Neural crest cell (in vitro differentiated cells): Measurements from ENCODE around the gene EPHA7. TPM values are rescaled to one million over a fixed set of nuclear protein-coding genes. Genes with fewer than 3 reads are reported as not detected.

ENCODE experiments used
- DNase-seq: peaks from one replicate; pipeline ENCODE4 v3.0.0; 2021; ENCODE audit warnings: low read depth, mixed read lengths, low spot score
- H3K27ac Mint-ChIP-seq: one replicate; pipeline ENCODE4 v1.8.0; 2021; ENCODE audit warnings: mild to moderate bottlenecking, mixed read lengths; ENCODE audit not compliant: unreplicated experiment
- H3K27me3 Mint-ChIP-seq: 2 replicates; pipeline ENCODE4 v1.8.0; 2021; ENCODE audit warnings: low read depth, mild to moderate bottlenecking, mixed read lengths
- H3K36me3 Mint-ChIP-seq: 2 replicates; pipeline ENCODE4 v1.8.0; 2021; ENCODE audit warnings: low read depth, mild to moderate bottlenecking, mixed read lengths
- H3K4me1 Mint-ChIP-seq: 2 replicates; pipeline ENCODE4 v1.8.0; 2021; ENCODE audit warnings: mixed read lengths
- H3K4me3 Mint-ChIP-seq: one replicate; pipeline ENCODE4 v1.8.0; 2021; ENCODE audit warnings: mild to moderate bottlenecking, mixed read lengths
- H3K9me3 Mint-ChIP-seq: 2 replicates; pipeline ENCODE4 v1.8.0; 2021; ENCODE audit warnings: mixed read lengths
- total RNA-seq: library from RNA; stranded (reverse); gene quantifications from 2 replicates; pipeline ENCODE4 v1.2.1, GENCODE V29; 2021
- TF ChIP-seq, protein P1 (sequence below): fragments of 200-600 bp; sonication (generic); conservative IDR thresholded peaks from 2 replicates; pipeline ENCODE4 v1.5.0; 2021; ENCODE audit warnings: antibody characterized with exemption, mild to moderate bottlenecking

EPHA7 gene
- total RNA-seq, 1 donor from 2014 or later: 35.8 TPM

DNA sequence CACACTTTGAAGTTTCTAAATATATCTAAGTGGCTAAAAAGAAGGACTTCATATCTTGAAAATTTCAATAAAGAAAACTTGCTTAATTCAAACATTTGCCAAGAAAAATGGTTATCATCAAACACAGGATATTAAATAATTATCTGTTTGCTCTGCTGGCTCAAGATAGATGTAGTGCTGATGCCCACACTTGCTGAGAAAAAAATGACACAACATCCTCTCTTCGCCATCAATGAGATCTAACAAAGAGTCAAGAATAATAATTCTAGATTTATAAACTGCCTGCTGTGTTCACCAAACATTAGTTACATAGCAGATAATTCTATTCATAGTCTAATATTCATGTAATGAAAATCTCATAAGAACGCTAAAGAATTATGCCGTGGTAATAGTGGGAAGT is 93.6 kb downstream of the EPHA7 start:
- Mint-ChIP-seq H3K36me3 (no peaks in the 10 kb centered on the region), H3K4me1 (no peaks in the 10 kb centered on the region), H3K9me3 (no peaks in the 10 kb centered on the region), H3K27ac (no peak overlapping the region), H3K27me3 (no peaks in the 10 kb centered on the region), H3K4me3 (no peak overlapping the region)
- DNase-seq: no peak
- TF ChIP-seq, protein P1, sequence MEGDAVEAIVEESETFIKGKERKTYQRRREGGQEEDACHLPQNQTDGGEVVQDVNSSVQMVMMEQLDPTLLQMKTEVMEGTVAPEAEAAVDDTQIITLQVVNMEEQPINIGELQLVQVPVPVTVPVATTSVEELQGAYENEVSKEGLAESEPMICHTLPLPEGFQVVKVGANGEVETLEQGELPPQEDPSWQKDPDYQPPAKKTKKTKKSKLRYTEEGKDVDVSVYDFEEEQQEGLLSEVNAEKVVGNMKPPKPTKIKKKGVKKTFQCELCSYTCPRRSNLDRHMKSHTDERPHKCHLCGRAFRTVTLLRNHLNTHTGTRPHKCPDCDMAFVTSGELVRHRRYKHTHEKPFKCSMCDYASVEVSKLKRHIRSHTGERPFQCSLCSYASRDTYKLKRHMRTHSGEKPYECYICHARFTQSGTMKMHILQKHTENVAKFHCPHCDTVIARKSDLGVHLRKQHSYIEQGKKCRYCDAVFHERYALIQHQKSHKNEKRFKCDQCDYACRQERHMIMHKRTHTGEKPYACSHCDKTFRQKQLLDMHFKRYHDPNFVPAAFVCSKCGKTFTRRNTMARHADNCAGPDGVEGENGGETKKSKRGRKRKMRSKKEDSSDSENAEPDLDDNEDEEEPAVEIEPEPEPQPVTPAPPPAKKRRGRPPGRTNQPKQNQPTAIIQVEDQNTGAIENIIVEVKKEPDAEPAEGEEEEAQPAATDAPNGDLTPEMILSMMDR: no peak

- Mint-ChIP-seq H3K27ac (no peak overlapping the region), H3K36me3 (no peaks in the 10 kb centered on the region)
These were observed 95.7 kb downstream of the EPHA7 start for GRCh38 chr6:93323630-93324029.

DNA sequence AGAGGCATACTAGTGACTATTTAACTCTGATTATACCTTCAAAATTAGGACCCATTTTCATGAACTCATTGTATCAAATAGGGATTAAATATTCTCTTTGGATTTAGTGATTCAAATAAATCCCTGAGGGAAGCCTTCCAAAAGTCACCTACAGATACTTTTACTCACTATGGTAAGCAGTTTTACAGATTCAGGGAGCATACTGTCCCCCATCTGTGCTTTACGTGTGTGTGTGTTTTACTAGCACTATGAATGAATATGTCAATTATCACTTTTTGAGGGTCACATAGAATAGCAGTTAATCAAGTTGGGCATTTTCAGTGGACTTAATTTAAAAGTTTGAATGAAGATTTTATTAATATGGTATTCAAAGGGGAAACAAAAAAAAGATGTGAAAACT is 96.7 kb downstream of the EPHA7 start:
- Mint-ChIP-seq H3K27ac (no peak overlapping the region), H3K4me1 (peaks cover 6% of the 10 kb centered on the region), H3K36me3 (no peaks in the 10 kb centered on the region), H3K27me3 (no peaks in the 10 kb centered on the region), H3K4me3 (no peak overlapping the region), H3K9me3 (no peaks in the 10 kb centered on the region)
- no peak for DNase-seq
- TF ChIP-seq, protein P1: no peak

More at GRCh38 chr6:93323630-93324029, 95.7 kb downstream of the EPHA7 start:
- Mint-ChIP-seq H3K9me3 (no peaks in the 10 kb centered on the region), H3K4me3 (no peak overlapping the region), H3K27me3 (no peaks in the 10 kb centered on the region), H3K4me1 (peaks cover 6% of the 10 kb centered on the region)
- TF ChIP-seq, protein P1: no peak
- no peak for DNase-seq

GRCh38 chr6:93319304-93319703 is 100.1 kb downstream of the EPHA7 start:
- DNase-seq: no peak
- Mint-ChIP-seq H3K4me1 (peaks cover 6% of the 10 kb centered on the region), H3K27ac (peak overlapping the region; percentile 12)

DNA sequence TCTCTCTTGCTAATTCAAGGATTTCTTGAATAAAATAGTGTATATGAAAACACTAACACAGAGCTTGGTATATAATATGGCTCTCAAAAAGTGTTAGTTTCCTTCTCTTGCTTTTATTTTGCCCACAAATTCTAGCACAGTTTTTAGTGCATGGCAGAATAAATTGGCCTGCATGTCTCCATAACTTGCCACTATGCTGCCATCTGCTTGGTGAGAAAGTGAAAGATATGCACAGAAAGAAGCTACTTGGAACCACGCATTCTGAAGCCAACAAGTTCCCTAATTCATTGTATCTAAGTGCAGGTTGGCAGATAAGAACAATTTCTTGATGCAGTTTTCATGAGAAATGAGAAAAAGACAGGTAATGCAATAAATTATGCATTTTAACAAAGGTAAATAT is 101.2 kb downstream of the EPHA7 start:
- no peak for DNase-seq
- no peaks in the 10 kb centered on the region for H3K9me3 Mint-ChIP-seq
- no peaks in the 10 kb centered on the region for H3K36me3 Mint-ChIP-seq
- no peaks in the 10 kb centered on the region for H3K27me3 Mint-ChIP-seq
- TF ChIP-seq, protein P1: no peak
- H3K4me3 Mint-ChIP-seq: no peak overlapping the region
- H3K27ac Mint-ChIP-seq: no peak overlapping the region
- H3K4me1 Mint-ChIP-seq: peaks cover 6% of the 10 kb centered on the region

More at GRCh38 chr6:93319304-93319703, 100.1 kb downstream of the EPHA7 start:
- TF ChIP-seq, protein P1: no peak
- no peaks in the 10 kb centered on the region for H3K36me3 Mint-ChIP-seq
- no peaks in the 10 kb centered on the region for H3K27me3 Mint-ChIP-seq
- no peak overlapping the region for H3K4me3 Mint-ChIP-seq
- no peaks in the 10 kb centered on the region for H3K9me3 Mint-ChIP-seq

DNA sequence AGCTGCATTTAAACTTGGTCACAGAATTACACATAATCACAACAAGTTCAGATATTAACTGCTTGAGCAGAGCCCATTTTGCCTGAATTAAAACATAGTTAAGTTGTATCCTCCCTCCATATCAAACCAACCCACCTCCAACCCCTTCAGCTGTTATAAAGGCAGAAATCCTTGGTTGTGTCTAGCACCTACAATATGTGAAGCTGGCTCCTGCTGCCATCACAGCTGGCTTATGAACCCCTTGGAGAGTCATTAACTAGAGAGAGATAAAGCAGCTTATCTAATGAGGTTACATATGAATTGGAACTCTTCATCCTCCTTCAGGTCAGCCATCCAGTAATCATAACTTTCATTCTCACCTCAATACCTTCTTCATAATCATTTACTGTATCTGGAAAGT is 101.8 kb downstream of the EPHA7 start:
- no peak overlapping the region for H3K27ac Mint-ChIP-seq
- no peak for DNase-seq

More for the DNA sequence above, 101.8 kb downstream of the EPHA7 start:
- Mint-ChIP-seq H3K4me1 (peaks cover 6% of the 10 kb centered on the region), H3K36me3 (no peaks in the 10 kb centered on the region), H3K4me3 (no peak overlapping the region), H3K27me3 (no peaks in the 10 kb centered on the region), H3K9me3 (no peaks in the 10 kb centered on the region)
- TF ChIP-seq, protein P1: no peak
